GM21786 (cell line): Measurements from ENCODE around the gene ATP6V0A1.
"Not testable (repeated sequence)": the region's sequence is repeated elsewhere in the genome, so short reads cannot be mapped to it uniquely, and the experiment has no call there.

Experiments used
- ATAC-seq: cut with Tn5 transposase; IDR thresholded peaks from one replicate; pipeline ENCODE4 v1.9.1; 2021; ENCODE audit not compliant: unreplicated experiment

ATP6V0A1 gene

GRCh38 chr17:42436391-42436790, 22.3 kb upstream of the ATP6V0A1 start:
- ATAC-seq, result no peak

DNA sequence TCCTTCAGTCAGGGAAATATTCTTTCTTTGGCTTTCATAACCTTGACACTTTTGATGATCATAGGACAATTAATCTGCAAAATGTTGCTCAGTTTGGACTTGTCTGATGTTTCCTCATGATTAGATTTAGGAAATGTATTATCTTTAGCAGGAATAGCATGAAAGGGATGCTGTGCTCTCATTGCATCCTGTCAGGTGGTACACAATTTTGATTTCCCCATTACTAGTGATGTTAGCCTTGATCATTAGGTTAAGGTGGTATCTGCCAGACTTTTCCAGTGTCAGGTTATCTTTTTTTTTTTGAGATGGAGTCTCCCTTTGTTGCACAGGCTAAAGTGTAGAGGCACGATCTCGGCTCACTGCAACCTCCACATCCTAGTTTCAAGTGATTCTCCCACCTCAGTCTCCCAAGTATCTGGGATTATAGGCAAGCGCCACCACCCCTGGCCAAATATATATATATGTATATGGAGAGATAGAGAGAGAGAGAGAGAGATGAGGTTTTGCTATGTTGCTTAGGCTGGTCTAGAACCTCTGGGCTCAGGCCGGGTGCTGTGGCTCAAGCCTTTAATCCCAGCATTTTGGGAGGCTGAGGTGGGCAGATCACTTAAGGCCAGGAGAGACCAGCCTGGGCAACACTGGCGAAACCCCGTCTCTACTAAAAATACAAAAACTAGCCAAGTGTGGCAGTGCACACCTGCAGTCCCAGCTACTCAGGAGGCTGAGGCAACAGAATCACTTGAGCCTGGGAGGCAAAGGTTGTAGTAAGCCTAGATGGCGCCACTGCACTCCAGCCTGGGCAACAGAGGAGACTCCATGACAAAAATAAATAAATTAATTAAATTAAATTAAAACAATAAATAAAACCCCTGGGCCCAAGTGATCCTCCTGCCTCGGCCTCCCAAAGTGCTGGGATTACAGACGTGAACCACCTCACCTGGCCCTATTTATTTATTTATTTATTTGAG, 19.8 kb upstream of the ATP6V0A1 start:
- ATAC-seq, result no peak

DNA sequence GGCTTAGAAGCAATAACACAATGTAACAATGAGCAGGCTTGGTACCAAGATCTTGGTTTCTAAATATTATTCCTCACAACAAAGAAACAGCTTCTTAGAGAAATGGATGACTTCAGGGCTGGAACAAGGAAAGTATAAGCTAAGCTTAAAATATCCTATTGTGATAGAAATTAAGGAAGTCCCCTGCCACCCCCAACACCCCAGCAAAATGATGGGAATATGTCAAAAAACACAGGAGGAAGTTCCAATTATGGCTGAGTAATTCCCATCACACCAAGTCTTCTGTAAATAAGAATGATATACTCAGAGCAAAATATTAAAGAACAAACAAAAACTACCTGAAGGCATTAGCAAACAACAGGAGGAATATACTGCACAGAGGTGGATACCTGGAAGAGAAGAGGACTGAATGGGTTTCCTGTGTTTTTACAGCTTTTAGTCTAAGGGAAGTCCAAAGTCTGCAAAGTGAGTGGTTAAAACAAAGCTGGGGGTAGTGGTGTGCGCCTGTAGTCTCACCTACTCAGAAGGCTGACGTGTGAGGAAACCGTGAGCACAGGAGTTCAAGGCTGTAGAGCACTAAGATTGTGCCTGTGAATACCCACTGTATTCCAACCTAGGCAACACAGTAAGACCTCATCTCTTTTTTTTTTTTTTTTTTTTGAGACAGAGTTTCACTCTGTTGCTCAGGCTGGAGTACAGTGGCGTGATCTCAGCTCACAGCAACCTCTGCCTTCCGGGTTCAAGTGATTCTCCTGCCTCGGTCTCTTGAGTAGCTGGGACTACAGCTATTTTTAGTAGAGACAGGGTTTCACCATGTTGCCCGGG, 17.1 kb upstream of the ATP6V0A1 start:
- no peak for ATAC-seq

DNA sequence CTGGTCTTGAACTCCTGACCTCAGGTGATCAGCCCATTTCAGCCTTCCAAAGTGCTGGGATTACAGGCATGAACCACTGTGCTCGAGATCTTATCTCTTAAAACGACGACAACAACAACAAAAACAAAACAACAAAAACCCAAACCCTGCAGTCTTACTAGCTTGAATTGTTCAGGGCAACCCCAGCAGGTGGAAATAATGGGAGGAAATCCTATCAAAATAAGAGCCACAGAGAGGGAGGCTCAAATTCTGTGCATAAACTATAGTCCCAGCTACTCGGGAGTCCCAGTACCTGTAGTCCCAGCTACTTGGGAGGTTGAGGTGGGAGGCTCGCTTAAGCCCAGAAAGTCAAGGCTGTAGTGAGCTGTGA, 16.5 kb upstream of the ATP6V0A1 start:
- ATAC-seq, result no peak

DNA sequence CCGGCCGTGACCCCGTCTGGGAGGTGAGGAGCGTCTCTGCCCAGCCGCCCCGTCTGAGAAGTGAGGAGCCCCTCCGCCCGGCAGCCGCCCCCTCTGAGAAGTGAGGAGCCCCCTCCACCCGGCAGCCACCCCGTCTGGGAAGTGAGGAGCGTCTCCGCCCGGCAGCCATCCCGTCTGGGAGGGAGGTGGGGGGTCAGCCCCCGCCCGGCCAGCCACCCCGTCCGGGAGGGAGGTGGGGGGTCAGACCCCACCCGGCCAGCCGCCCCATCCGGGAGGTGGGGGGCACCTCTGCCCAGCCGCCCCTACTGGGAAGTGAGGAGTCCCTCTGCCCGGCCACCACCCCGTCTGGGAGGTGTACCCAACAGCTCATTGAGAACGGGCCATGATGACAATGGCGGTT, 9.5 kb upstream of the ATP6V0A1 start:
- ATAC-seq, result not testable (repeated sequence)

DNA sequence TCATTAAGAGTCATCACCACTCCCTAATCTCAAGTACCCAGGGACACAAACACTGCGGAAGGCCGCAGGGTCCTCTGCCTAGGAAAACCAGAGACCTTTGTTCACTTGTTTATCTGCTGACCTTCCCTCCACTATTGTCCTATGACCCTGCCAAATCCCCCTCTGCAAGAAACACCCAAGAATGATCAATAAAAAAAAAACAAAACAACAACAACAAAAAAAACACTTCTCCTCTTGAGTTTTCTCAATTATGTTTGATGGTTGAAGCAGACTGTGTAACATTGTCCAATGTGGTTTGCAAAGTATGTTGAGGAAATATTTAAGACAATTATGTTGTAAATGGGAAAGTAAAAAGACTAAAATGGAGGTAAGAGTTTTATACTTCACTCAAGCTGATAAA, 8.8 kb upstream of the ATP6V0A1 start:
- not testable (repeated sequence) for ATAC-seq

GRCh38 chr17:42451270-42451669, 7.4 kb upstream of the ATP6V0A1 start:
- ATAC-seq, result not testable (repeated sequence)

DNA sequence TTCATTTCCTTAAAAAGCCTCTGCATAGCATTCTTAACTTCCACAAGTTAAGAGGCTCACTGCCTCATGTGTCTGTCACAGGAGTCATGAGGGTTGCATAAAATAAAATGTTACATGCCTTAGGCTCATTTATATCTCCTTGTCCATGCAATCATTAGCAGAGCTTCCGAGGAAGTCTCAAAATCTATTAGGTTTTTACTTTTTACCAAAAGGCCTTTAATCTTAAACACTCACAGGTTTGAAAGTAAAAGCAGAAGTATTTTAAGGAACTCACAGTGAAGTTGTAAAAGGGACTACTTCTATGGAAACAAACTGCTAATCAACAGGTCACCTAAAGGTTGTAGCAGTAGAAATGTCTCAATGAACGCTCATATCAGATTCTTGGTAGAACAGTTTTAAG, 5.2 kb upstream of the ATP6V0A1 start:
- ATAC-seq, result no peak

DNA sequence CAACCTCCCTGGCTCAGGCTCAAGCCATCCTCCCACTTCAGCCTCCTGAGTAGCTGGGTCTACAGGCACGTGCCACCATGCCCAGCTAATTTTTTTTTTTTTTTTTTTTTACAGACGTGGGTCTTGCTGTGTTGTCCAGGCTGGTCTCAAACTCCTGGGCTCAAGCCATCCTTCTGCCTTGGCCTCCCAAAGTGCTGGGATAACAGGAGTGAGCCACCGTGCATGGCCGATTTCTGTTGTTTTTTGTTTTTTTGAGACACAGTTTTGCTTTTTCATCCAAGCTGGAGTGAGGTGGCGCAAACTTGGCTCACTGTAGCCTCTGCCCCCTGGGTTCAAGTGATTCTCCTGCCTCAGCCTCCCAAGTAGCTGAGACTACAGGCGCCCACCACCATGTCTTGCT, 3.7 kb upstream of the ATP6V0A1 start:
- not testable (repeated sequence) for ATAC-seq

DNA sequence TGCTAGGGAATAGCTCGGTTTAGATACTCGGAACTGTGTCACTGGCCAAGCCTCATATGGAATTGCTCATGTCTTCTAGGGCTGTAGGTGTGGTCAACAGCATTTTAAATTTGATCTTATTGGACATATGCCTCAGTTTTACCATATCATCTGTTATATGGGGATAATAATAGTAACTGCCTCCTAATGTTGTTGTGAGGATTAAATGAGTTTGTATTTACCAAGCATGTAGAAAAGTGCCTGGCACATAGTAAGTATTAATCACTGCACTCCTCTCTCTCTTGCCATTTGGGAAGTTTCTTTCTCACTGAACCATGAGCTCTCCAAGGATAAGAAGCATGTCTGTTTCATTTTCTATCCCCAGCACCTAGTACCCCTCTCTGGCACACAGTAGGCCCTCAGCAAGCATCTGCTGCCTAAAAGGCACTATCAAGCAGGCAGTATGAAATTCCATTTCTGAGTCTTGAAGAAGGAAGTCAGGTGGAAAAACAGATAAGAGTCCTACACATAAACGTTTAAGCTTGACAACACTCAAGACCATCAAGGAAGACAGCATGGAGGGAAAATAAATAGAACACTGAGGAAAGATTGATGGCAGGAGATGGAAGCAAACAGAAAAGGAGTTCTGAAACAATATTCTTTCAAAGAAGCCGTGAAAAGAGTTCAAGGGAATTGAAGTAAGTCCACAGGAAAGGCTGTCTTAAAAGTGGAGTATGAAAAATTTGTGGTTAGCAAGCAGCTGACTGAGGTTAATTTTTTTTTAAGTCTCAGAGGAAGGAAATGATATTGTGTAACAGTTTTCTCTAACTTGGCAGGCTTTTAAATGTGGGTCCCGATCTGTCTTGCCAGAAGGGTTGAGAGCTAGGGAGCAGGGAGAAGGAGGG, 2.2 kb upstream of the ATP6V0A1 start:
- no peak for ATAC-seq

GRCh38 chr17:42457107-42457792, 1.4 kb upstream of the ATP6V0A1 start:
- no peak for ATAC-seq

DNA sequence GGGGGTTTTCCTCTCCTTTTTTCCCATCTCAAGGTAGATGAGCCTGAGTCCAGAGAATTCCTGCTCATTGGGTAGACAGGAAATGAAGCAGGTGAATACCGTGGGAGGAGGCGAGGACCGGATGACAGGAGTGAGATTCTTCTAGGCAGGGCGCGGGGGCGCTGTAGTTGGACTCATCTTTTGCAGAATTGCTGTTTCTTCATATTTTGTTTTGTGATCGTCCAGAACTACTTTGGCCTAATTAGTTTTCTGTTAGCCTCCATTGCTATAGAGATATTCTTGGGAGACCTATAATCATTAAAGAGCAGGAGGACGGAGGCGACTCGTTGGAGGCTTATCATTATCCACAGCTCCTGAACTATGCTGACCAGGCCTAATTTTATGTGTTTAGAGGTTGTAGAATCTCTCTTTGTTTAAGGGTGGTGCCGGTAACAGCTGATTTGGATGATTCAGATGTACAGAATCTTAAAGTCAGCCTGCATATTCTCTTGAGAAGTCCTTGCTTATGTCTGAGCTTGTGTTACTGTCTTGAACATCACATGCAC, 650 bp downstream of the ATP6V0A1 start:
- ATAC-seq, result no peak

DNA sequence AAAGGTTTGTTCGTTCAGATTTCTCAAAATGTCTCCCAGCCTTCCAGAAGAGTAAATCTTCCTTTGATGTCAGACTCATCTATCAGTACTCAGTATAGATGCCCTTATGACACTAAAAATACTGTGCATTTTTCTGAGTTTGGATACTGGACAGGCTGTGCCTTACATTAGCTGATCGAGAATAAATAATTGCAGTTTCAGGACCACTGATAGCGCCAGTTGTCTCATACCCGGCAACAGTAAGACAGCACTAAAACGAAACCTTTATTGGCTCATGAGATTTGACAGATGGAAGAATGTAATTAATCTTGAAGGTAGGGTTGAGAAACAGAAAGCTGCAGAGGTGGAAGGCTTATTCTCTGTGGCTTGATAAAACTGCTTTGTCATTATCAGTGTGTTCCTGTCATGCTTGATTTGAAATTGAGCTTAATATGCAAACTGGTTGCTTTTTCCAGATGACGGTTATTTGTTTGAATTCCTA, 1.2 kb downstream of the ATP6V0A1 start:
- ATAC-seq, result no peak

- no peak for ATAC-seq
Observed at GRCh38 chr17:42460371-42460770, 1.7 kb downstream of the ATP6V0A1 start.

DNA sequence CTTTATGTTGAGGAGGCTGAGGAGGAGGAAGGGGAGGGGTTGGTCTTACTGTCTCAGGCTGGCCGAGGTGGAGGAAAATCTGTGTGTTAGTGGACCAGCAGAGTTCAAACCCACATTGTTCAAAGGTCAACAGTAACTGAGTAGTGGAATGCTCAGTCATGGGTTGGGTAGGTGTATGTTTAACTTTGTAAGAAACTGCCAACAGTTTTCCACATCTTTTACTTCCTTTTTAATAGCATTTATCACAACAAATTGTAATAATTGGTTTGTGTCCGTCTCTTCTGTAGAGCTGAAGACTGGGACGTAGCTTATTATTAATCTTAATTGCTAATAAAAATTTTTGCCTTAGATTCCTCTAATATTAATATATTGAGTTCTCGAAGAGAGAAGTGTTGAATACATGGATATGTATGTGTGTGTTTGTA, 5.3 kb downstream of the ATP6V0A1 start:
- no peak for ATAC-seq

GRCh38 chr17:42467889-42468288, 9.2 kb downstream of the ATP6V0A1 start:
- no peak for ATAC-seq

DNA sequence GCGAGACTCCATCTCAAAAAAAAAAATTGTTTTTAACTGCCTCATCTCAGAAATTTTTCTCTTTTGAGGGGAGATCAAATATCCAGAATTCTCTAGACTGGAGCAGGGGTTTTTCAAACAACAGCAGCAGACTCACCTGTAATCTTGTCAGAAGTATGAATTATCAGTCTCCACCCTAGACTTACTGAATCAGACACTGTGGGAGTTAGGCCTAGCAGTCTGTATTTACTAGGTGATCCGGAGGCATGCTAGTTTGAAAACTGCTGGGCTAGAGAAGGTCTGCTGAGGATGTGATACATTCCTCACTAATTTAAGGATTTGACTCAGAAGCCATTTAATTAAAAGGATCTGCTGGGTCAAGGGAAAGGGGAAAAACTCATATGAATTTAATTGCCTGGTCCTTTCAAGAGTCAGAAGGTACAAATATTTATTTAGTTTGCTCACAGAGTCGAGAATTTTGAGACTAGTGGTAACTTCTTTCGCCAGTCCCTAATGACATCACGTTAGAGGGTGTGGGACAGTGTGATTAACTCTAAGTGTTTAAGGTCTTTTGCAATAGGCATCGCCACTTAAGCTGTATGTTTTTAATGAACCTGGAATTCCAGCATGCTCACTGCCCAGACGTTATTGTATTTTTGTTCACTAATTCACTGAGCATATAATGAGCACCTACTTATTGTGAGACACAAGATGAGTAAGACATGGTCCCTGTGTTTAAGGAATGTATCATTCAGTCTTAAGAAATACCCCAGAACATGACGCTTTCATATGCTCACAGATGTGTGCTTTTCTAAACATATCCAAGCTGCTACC, 14.2 kb downstream of the ATP6V0A1 start:
- no peak for ATAC-seq

DNA sequence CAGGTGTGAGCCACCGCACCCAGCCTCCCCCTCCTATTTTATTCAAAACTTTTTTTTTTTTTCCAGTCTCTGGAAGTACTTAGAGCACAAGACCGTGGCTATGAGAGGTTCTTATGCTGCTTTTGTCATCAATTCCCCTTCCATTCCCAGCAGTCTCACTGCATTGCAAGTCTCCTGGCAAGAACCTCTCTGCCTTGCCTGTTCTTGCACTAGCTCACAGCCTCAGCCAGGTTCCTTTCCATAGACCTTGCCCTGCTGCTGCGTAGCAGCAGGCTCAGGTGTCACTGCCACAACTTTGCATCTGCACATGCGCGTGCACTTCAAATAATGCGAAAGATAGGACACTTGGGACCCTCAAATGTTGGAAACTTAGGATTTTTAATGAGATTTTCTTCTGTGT, 15.6 kb downstream of the ATP6V0A1 start:
- no peak for ATAC-seq

GRCh38 chr17:42475121-42475520, 16.4 kb downstream of the ATP6V0A1 start:
- ATAC-seq, result no peak
